Progenitor cell of endocrine pancreas (in vitro differentiated cells): Measurements from ENCODE around the gene SPECC1L. TPM values are rescaled to one million over a fixed set of nuclear protein-coding genes. Genes with fewer than 3 reads are reported as not detected.

Source experiments
- DNase-seq: peaks from one replicate; pipeline ENCODE4 v3.0.0; 2021; ENCODE audit warnings: low spot score; ENCODE audit not compliant: unreplicated experiment
- H3K27ac Mint-ChIP-seq: 2 replicates; pipeline ENCODE4 v1.8.0; 2021; ENCODE audit warnings: mild to moderate bottlenecking, moderate library complexity, mixed read lengths
- H3K27me3 Mint-ChIP-seq: 2 replicates; pipeline ENCODE4 v1.8.0; 2021; ENCODE audit warnings: mixed read lengths
- H3K36me3 Mint-ChIP-seq: 2 replicates; pipeline ENCODE4 v1.8.0; 2022; ENCODE audit warnings: mixed read lengths; ENCODE audit not compliant: insufficient read depth
- H3K4me1 Mint-ChIP-seq: 2 replicates; pipeline ENCODE4 v1.8.0; 2021; ENCODE audit warnings: low read depth, mixed read lengths
- H3K4me3 Mint-ChIP-seq: 2 replicates; pipeline ENCODE4 v1.8.0; 2021; ENCODE audit warnings: low read depth, mild to moderate bottlenecking, moderate library complexity, mixed read lengths
- H3K9me3 Mint-ChIP-seq: 2 replicates; pipeline ENCODE4 v1.8.0; 2021; ENCODE audit warnings: low read depth, mixed read lengths
- CTCF ChIP-seq: fragments of 200-600 bp; sonication (generic); IDR thresholded peaks from one replicate; pipeline ENCODE4 v1.5.0; 2021; ENCODE audit warnings: antibody characterized with exemption, mild to moderate bottlenecking; ENCODE audit not compliant: unreplicated experiment
- long read RNA-seq: library from polyadenylated mRNA; unstranded; transcript quantifications from one replicate; pipeline ENCODE4 v2.0.0, GENCODE V29; 2020
- total RNA-seq: library from RNA; stranded (reverse); gene quantifications from 2 replicates; pipeline ENCODE4 v1.2.1, GENCODE V29; 2021

SPECC1L gene
- total RNA-seq: 87.7 and 96.9 TPM in 2 replicates
- long read RNA-seq, transcript SPECC1L-203 (7 exons, 2,565 nt): major isoform, 5 of 213 reads
- long read RNA-seq, partial matches to known transcripts: 194 of 213 reads
- long read RNA-seq, other reads (novel, unspliced or antisense): 13 of 213 reads

- Mint-ChIP-seq H3K9me3 (no peaks in the 10 kb centered on the region), H3K36me3 (no peaks in the 10 kb centered on the region), H3K27ac (peak within 1 kb of the TSS; percentile 93), H3K4me1 (peaks cover 23% of the 10 kb centered on the region), H3K4me3 (peak within 1 kb of the TSS; percentile 85), H3K27me3 (no peaks in the 10 kb centered on the region)
- peak; percentile 6 for TF ChIP-seq CTCF
- DNase-seq: peak; percentile 94
Measured at GRCh38 chr22:24270556-24271385, at the start of gene SPECC1L. Gene SPECC1L (plus strand): TSS chr22:24270831. CDS start chr22:24302232, 31,401 bp downstream.

- Mint-ChIP-seq H3K4me3 (no peak overlapping the region), H3K27me3 (no peaks in the 10 kb centered on the region), H3K27ac (no peak overlapping the region), H3K4me1 (no peaks in the 10 kb centered on the region), H3K36me3 (no peaks in the 10 kb centered on the region), H3K9me3 (no peaks in the 10 kb centered on the region)
- TF ChIP-seq CTCF: no peak
- DNase-seq: no peak
Measured at GRCh38 chr22:24224468-24224867, 46.2 kb upstream of the SPECC1L start.

GRCh38 chr22:24225044-24225601 is 45.5 kb upstream of the SPECC1L start:
- Mint-ChIP-seq H3K36me3 (no peaks in the 10 kb centered on the region), H3K4me3 (no peak overlapping the region)
- DNase-seq: no peak

GRCh38 chr22:24225951-24226350 is 44.7 kb upstream of the SPECC1L start:
- H3K36me3 Mint-ChIP-seq: no peaks in the 10 kb centered on the region

More at GRCh38 chr22:24225044-24225601, 45.5 kb upstream of the SPECC1L start:
- no peaks in the 10 kb centered on the region for H3K27me3 Mint-ChIP-seq
- H3K27ac Mint-ChIP-seq: no peak overlapping the region
- H3K9me3 Mint-ChIP-seq: no peaks in the 10 kb centered on the region
- H3K4me1 Mint-ChIP-seq: no peaks in the 10 kb centered on the region
- TF ChIP-seq CTCF: no peak

More at GRCh38 chr22:24225951-24226350, 44.7 kb upstream of the SPECC1L start:
- Mint-ChIP-seq H3K27me3 (no peaks in the 10 kb centered on the region), H3K4me3 (no peak overlapping the region), H3K9me3 (no peaks in the 10 kb centered on the region), H3K4me1 (no peaks in the 10 kb centered on the region), H3K27ac (no peak overlapping the region)
- DNase-seq: no peak
- no peak for TF ChIP-seq CTCF
